Bronchial epithelial cell (primary cell): Measurements from ENCODE around the gene BRINP1. TPM values are rescaled to one million over a fixed set of nuclear protein-coding genes. Genes with fewer than 3 reads are reported as not detected.

ENCODE experiments used
- DNase-seq: peaks from one replicate; pipeline ENCODE4 v3.0.0-alpha.2; 2010; ENCODE audit warnings: low read depth
- FAIRE-seq: peaks from 2 replicates; lab custom pipeline; 2011; peaks lifted over from hg19 to GRCh38; lab: Jason Lieb, UNC
- H3K27me3 ChIP-seq: 2 replicates; pipeline ENCODE4 v1.5.1; 2011; ENCODE audit warnings: low read length; ENCODE audit not compliant: control insufficient read depth, insufficient read depth
- H3K36me3 ChIP-seq: 2 replicates; pipeline ENCODE4 v1.5.1; 2011; ENCODE audit warnings: low read length; ENCODE audit not compliant: control insufficient read depth, insufficient read depth
- H3K4me3 ChIP-seq: 2 replicates; pipeline ENCODE4 v1.5.1; 2011; ENCODE audit warnings: mild to moderate bottlenecking, low read depth, low read length, control low read depth
- CTCF ChIP-seq: IDR thresholded peaks from 2 replicates; pipeline ENCODE4 v1.5.1; 2011; ENCODE audit warnings: mild to moderate bottlenecking, moderate library complexity, low read length, control low read depth, inconsistent platforms; ENCODE audit not compliant: insufficient read depth, severe bottlenecking
- total RNA-seq: library from RNA; depleted of rRNA; stranded (reverse); fragments of >200 nt; gene quantifications from 2 replicates; pipeline ENCODE4 v1.2.1, GENCODE V29; 2014

Gene BRINP1
- total RNA-seq, 1 donor from 2014 or later = 1.6 TPM

- TF ChIP-seq CTCF = no peak
- no peak overlapping the region for H3K4me3 ChIP-seq
- no peaks in the 10 kb centered on the region for H3K27me3 ChIP-seq
- H3K36me3 ChIP-seq = no peaks in the 10 kb centered on the region
- DNase-seq (no peak), FAIRE-seq (no peak)
Observed at GRCh38 chr9:119313846-119314245, 55.4 kb downstream of the BRINP1 start.

GRCh38 chr9:119310741-119311140 lies 58.5 kb downstream of the BRINP1 start:
- FAIRE-seq (no peak), DNase-seq (no peak)
- Histone ChIP-seq H3K4me3 (no peak overlapping the region), H3K36me3 (no peaks in the 10 kb centered on the region), H3K27me3 (no peaks in the 10 kb centered on the region)
- no peak for TF ChIP-seq CTCF

GRCh38 chr9:119307471-119307870 lies 61.8 kb downstream of the BRINP1 start:
- Histone ChIP-seq H3K27me3 (no peaks in the 10 kb centered on the region), H3K4me3 (no peak overlapping the region), H3K36me3 (no peaks in the 10 kb centered on the region)
- DNase-seq (no peak), FAIRE-seq (no peak)
- TF ChIP-seq CTCF = no peak

GRCh38 chr9:119304555-119304954 lies 64.7 kb downstream of the BRINP1 start:
- TF ChIP-seq CTCF = no peak
- FAIRE-seq = no peak
- H3K36me3 ChIP-seq = no peaks in the 10 kb centered on the region
- no peak for DNase-seq
- H3K27me3 ChIP-seq = no peaks in the 10 kb centered on the region
- H3K4me3 ChIP-seq = no peak overlapping the region

- Histone ChIP-seq H3K36me3 (no peaks in the 10 kb centered on the region), H3K27me3 (no peaks in the 10 kb centered on the region), H3K4me3 (no peak overlapping the region)
- DNase-seq = no peak
- FAIRE-seq = peak; percentile 36
- no peak for TF ChIP-seq CTCF
Observed at GRCh38 chr9:119302988-119303698, 66.1 kb downstream of the BRINP1 start.
